HG02973 (cell line): ENCODE measurements around the gene CPNE6.

Experiments used
- ATAC-seq: cut with Tn5 transposase; IDR thresholded peaks from one replicate; pipeline ENCODE4 v1.9.1; 2021; ENCODE audit warnings: moderate library complexity; ENCODE audit not compliant: unreplicated experiment

CPNE6 gene

DNA sequence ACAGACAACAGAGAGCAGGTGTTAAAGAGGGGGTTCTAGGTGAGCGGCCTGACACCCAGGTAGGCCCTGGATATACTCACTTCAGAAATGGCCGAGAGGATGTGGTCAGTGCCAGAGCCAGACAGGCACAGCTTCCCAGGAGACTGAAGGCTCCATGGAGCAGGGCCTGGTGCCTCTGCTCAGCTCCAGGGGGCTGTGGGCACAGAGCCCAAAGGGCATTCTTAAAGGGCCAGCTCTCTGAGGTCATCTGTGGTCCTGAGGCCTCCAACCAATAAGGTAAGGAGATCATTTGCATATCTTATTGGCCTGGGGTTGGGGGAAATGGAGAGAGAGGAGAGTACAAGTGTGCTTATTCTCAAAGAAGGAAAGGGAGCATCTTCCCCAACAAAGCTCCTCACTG is 13.1 kb downstream of the CPNE6 start:
- ATAC-seq = no peak

GRCh38 chr14:24085215-24085614 is 13.9 kb downstream of the CPNE6 start:
- ATAC-seq = no peak

GRCh38 chr14:24086193-24086955 is 15.0 kb downstream of the CPNE6 start:
- no peak for ATAC-seq

- no peak for ATAC-seq
Observed at GRCh38 chr14:24087004-24087403, 15.6 kb downstream of the CPNE6 start.

DNA sequence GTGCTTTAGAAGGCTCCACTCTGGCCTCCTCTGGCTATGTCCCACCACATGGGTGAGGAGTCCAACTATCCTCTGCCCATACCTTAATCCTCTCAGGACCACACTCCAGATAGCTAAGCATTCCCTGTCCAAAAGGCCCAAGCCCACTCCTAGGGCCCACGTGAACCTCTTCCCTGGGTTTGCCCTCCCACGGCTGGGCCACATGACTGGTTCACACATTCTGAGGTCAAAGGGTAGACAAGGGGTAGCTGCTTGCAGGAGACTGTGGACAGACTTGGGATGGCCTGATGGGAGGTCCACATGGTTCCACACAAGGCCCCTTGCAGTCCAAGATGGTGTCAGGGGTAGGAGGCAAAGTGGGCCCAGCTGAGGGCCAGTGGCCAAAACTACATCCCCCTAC is 16.7 kb downstream of the CPNE6 start:
- no peak for ATAC-seq

GRCh38 chr14:24089890-24090289 is 18.5 kb downstream of the CPNE6 start:
- no peak for ATAC-seq

- no peak for ATAC-seq
Observed at GRCh38 chr14:24092110-24092504, 20.7 kb downstream of the CPNE6 start.

- no peak for ATAC-seq
Observed at GRCh38 chr14:24092505-24093206, 21.3 kb downstream of the CPNE6 start.

GRCh38 chr14:24093207-24093900 is 22.0 kb downstream of the CPNE6 start:
- ATAC-seq = no peak

GRCh38 chr14:24093901-24094840 is 22.8 kb downstream of the CPNE6 start, which contains the start of gene PCK2:
Gene PCK2, plus strand, starts transcription at chr14:24094311. Its CDS starts 95 bp downstream, at chr14:24094406.
- peak; percentile 38 for ATAC-seq

GRCh38 chr14:24094841-24095270 is 23.5 kb downstream of the CPNE6 start:
- ATAC-seq = peak; percentile 0

GRCh38 chr14:24095271-24096068 is 24.1 kb downstream of the CPNE6 start:
- ATAC-seq = peak; percentile 58

DNA sequence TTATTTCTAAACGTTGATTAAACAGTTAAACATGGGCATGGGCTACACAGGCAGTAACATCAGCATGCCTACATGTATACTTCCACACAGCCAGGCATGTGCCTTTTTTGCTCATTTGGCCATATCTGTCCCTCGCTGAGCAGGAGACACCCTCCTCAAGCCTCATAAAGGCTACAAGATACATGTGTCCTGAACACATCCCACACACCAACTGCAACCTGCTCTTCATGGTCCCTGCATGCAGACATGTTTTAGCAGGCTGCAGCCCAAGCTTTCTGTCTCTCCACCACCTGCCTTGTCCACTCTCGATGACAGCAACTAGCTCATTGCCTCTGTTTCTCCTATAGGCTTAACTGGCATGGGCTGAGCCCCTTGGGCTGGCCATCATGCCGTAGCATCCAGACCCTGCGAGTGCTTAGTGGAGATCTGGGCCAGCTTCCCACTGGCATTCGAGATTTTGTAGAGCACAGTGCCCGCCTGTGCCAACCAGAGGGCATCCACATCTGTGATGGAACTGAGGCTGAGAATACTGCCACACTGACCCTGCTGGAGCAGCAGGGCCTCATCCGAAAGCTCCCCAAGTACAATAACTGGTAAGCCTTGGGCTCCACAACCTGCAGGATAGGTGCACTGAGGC is 25.3 kb downstream of the CPNE6 start:
- no peak for ATAC-seq

DNA sequence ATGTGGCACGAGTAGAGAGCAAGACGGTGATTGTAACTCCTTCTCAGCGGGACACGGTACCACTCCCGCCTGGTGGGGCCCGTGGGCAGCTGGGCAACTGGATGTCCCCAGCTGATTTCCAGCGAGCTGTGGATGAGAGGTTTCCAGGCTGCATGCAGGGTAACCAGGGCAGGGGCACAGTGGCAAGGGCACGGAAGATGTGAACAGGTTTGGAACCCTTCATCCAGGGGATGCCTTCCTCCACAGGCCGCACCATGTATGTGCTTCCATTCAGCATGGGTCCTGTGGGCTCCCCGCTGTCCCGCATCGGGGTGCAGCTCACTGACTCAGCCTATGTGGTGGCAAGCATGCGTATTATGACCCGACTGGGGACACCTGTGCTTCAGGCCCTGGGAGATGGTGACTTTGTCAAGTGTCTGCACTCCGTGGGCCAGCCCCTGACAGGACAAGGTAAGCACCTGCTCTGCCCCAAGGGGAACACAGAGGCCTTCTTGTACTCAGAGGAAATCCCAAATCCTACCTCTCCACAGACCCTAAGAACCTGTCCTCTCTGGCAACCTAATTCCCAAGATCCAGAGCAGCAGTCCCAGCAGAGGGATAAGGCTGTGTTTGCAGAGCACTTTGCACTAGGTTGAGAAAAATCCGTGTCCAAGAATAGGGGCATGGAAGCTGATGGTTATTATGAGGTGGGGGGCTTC is 27.0 kb downstream of the CPNE6 start:
- ATAC-seq = no peak

DNA sequence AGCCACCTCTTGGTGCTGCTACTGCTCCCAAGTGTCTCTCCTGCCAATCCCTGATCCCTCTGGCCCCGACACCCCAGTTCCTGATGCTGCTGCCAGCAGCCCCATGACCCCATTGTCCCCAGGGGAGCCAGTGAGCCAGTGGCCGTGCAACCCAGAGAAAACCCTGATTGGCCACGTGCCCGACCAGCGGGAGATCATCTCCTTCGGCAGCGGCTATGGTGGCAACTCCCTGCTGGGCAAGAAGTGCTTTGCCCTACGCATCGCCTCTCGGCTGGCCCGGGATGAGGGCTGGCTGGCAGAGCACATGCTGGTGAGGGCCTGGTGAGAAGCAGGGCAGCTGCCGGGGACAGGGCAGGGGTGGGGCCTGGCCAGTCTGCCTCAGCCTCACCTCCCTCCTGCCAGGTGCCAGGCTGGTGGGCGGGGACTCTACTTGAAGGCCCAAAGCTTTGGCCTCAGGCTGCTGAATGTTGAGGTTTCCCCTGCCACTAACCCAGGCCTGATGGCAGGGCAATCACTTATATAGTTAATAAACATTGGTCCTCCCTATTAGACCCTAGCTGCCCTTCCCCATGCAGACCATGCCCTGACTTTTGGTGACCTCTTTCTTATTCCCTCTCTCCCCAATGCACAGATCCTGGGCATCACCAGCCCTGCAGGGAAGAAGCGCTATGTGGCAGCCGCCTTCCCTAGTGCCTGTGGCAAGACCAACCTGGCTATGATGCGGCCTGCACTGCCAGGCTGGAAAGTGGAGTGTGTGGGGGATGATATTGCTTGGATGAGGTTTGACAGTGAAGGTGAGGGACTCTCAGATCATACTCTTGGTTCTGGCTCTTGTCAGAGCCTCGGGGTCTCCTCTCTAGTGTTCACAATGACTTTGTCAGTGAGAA is 27.8 kb downstream of the CPNE6 start:
- no peak for ATAC-seq

GRCh38 chr14:24100197-24100981 is 29.0 kb downstream of the CPNE6 start:
- no peak for ATAC-seq

DNA sequence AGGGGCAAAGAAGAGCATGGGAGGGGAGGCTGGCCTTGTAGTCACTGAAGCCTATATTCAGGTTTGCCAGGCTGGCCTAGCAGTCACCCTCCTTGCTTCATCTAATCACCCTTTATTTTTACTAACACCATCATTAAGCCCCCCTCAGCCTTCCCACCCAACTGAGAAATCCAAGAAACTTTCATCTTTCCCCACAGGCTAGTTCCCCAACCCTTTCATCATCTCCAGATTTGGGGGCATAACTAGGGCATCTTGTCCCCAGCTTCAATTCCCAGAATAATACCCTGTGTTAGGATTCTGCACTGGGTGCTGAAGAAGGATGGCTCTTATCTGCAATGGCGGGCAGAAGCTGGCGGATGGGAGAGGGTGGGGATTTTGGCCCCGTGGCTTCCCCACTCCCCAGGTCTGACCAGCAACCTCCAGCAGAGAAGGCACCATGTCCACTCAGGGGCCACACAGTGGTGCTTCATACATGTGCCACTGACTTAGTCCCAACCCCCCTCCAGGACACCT is 29.7 kb downstream of the CPNE6 start:
- no peak for ATAC-seq
